Activated B cell treated with CpG ODN at 0.5 μM for 24 hours (primary cell): ENCODE results near the gene P3H4. TPM values are rescaled to one million over a fixed set of nuclear protein-coding genes. Genes with fewer than 3 reads are reported as not detected.
A peak's percentile ranks its signal among the peaks of the same experiment; 100 is the strongest.

ENCODE experiments used
- ATAC-seq: fragments of 200-7000 bp; cut with Tn5 transposase; one replicate; pipeline ENCODE4 v1.10.0; 2021; ENCODE audit warnings: low read depth, mild to moderate bottlenecking, moderate library complexity
- CTCF ChIA-PET: fragments of 350-600 bp; sonication (Branson Sonifier 250); formaldehyde crosslinking; loops from one replicate; lab custom pipeline; 2021; ENCODE audit warnings: antibody characterized with exemption; lab: Charles Lee
- POLR2A ChIA-PET: fragments of 350-600 bp; sonication (Branson Sonifier 250); formaldehyde crosslinking; loops from one replicate; lab custom pipeline; 2021; ENCODE audit warnings: antibody characterized with exemption; lab: Charles Lee
- DNase-seq: peaks from one replicate; pipeline ENCODE4 v3.0.0; 2022
- H3K27ac Mint-ChIP-seq: one replicate; pipeline ENCODE4 v1.8.0; 2020; ENCODE audit warnings: mixed read lengths
- H3K27me3 Mint-ChIP-seq: one replicate; pipeline ENCODE4 v1.8.0; 2021; ENCODE audit warnings: mixed read lengths
- H3K36me3 Mint-ChIP-seq: one replicate; pipeline ENCODE4 v1.8.0; 2021; ENCODE audit warnings: low read depth, mixed read lengths
- H3K4me1 Mint-ChIP-seq: one replicate; pipeline ENCODE4 v1.8.0; 2021; ENCODE audit warnings: mixed read lengths
- H3K4me3 Mint-ChIP-seq: one replicate; pipeline ENCODE4 v1.8.0; 2020; ENCODE audit warnings: mild to moderate bottlenecking, mixed read lengths
- H3K9me3 Mint-ChIP-seq: one replicate; pipeline ENCODE4 v1.8.0; 2020; ENCODE audit warnings: mixed read lengths
- intact Hi-C: fragments of 100-400 bp; cut with micrococcal nuclease; formaldehyde crosslinking; loops from one replicate; pipeline ENCODE4 v1.15.1; 2024
- total RNA-seq: library from RNA; stranded (reverse); gene quantifications from 2 replicates; pipeline ENCODE4 v1.2.3, GENCODE V29; 2022
- TF ChIP-seq, protein P1 (sequence below): fragments of 200-600 bp; IDR thresholded peaks from one replicate; pipeline ENCODE4 v1.8.0; 2022; ENCODE audit warnings: antibody characterized with exemption, mild to moderate bottlenecking

The P3H4 gene
- total RNA-seq, 1 donor from 2014 or later = 1.9 TPM

DNA sequence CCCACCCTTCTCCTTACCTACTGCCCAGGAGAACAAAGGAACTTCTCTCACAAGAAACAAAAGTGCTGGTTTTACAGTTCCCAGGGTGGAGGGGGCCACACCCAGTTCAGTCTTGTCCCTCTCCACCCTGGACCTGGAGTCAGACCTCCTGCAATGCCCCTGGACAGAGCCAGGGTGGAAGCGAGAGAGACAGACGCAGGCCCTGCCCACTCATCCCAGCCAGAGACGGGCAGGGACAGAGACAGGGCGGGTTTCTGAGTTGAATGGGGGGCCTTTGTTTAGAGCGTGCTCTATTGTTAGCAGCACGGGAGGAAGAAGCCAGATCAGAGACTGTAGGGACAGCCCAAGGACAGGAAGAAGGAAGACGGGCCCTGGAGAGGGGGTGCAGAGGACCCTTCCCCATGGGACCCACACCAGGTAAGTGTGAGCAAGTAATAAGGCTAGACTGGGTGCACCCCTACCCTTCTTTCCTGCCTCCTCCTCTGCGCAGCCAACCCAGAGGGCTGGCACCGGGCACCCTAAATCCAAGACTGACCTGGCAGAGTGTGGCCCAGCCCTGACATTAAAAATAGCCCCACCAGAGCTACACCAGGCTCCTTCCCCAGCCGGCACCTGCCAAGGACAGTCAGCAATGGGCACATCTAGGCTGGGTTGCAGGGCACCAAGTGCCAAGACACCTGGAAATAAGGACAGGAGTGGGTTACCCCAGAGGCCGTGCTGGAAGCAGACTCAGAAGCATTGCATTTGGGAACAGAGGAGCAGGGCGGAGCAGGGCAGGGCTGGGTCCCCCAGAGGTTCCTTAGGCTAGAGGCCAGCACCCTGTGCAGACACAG lies 36.1 kb downstream of the P3H4 start:
- DNase-seq (no peak), ATAC-seq (no peak)
- CTCF ChIA-PET = no interaction called here
- Mint-ChIP-seq H3K4me1 (peaks cover 32% of the 10 kb centered on the region), H3K27me3 (no peaks in the 10 kb centered on the region), H3K9me3 (no peaks in the 10 kb centered on the region), H3K4me3 (no peak overlapping the region), H3K27ac (no peak overlapping the region), H3K36me3 (peaks cover 13% of the 10 kb centered on the region)
- POLR2A ChIA-PET = no interaction called here
- TF ChIP-seq, protein P1, sequence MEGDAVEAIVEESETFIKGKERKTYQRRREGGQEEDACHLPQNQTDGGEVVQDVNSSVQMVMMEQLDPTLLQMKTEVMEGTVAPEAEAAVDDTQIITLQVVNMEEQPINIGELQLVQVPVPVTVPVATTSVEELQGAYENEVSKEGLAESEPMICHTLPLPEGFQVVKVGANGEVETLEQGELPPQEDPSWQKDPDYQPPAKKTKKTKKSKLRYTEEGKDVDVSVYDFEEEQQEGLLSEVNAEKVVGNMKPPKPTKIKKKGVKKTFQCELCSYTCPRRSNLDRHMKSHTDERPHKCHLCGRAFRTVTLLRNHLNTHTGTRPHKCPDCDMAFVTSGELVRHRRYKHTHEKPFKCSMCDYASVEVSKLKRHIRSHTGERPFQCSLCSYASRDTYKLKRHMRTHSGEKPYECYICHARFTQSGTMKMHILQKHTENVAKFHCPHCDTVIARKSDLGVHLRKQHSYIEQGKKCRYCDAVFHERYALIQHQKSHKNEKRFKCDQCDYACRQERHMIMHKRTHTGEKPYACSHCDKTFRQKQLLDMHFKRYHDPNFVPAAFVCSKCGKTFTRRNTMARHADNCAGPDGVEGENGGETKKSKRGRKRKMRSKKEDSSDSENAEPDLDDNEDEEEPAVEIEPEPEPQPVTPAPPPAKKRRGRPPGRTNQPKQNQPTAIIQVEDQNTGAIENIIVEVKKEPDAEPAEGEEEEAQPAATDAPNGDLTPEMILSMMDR = no peak
- intact Hi-C loops = no loop called here

DNA sequence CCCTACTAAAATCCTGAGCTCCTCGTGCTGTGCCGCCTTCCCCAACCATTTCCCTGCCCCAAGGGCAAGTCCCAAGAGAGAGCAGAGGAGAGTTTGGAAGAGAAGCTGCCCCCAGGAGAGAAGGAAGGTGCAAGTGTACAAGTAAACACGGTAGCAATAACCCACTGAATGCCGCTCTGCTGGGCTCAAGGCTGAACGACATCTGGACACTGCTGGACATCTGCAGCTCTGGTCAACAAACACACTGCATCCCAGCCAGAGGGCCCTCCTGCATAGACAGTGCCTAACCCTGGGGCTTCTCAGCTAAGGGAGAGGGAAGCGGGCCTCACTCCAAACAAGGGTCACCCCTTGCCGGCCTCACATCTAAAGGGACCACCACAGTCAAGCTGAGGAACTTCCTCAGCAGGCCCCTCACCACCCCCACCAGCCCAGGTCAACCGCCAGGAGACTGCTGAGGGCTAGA lies 38.0 kb downstream of the P3H4 start:
- Mint-ChIP-seq H3K36me3 (peaks cover 30% of the 10 kb centered on the region), H3K27me3 (no peaks in the 10 kb centered on the region), H3K27ac (no peak overlapping the region), H3K9me3 (no peaks in the 10 kb centered on the region), H3K4me1 (peaks cover 28% of the 10 kb centered on the region), H3K4me3 (no peak overlapping the region)
- ATAC-seq (no peak), DNase-seq (no peak)
- POLR2A ChIA-PET = interaction anchor here (1.2 to 1.4 kb wide), 2 partner anchors 9 to 27 kb away, joined by 3 read pairs; no protein-coding TSS in a partner anchor
- intact Hi-C loops = no loop called here
- CTCF ChIA-PET = interaction anchor here (1.2 kb wide), 1 partner anchor 37 kb away, joined by 3 read pairs; no protein-coding TSS in a partner anchor
- TF ChIP-seq, protein P1 = no peak

DNA sequence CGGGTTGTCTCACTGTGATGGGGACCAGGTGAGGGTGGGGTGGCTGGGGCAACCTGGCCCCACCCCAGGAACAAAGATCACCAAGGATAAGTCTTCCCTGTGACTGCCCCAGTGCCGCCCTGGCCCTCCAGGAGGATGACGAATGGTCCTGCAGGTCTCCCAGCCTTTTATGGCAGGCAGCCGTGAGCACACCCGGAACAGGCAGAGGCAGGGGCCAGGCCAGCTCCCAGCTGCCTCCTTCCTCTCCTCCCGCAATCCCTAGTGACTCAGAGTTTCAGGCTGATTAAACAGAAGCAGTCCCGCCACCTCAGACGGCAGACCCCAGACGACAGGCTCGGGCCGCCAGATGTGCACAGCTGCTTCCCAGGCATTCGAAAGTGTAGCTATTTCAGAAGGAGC lies 38.6 kb downstream of the P3H4 start:
- Mint-ChIP-seq H3K4me3 (no peak overlapping the region), H3K4me1 (peaks cover 24% of the 10 kb centered on the region), H3K36me3 (peaks cover 33% of the 10 kb centered on the region), H3K9me3 (no peaks in the 10 kb centered on the region), H3K27ac (peak overlapping the region; percentile 24), H3K27me3 (no peaks in the 10 kb centered on the region)
- no peak for ATAC-seq
- intact Hi-C loops = no loop called here
- no peak for DNase-seq
- POLR2A ChIA-PET = interaction anchor here (0.6 to 1.4 kb wide), 2 partner anchors 9 to 934 kb away, joined by 3 to 4 read pairs; no protein-coding TSS in a partner anchor
- CTCF ChIA-PET = no interaction called here
- TF ChIP-seq, protein P1 = no peak

DNA sequence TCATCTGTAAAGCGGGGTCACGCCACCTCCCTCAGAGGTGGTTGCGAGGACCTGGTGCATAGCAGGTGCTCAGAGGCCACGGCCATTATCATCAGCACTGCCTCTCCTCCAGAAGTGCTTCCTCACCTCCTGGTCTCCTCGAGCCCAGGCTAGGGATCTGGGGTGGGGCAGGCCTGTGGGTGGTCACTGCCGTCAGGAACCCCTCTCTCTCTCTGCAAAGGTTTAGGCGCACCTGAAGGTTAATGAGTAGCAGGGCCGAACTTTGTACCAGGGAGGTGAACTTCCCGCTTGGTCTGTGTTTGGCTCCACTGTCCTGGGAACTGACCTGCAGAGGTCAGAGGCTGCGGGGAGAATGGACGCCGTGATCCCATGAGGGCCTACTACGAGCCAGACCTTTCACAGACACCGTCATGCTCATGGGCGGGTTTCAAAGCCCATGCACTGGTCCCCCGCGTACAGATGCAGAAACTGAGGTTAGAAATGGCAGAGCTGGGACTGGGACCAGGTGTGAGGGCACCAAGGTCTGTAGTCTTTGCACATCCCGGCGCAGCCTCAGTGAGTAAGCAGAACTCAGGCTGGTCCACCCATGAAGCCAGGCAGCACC lies 39.1 kb downstream of the P3H4 start:
- Mint-ChIP-seq H3K4me3 (no peak overlapping the region), H3K27me3 (no peaks in the 10 kb centered on the region), H3K9me3 (no peaks in the 10 kb centered on the region), H3K36me3 (peaks cover 36% of the 10 kb centered on the region), H3K27ac (no peak overlapping the region), H3K4me1 (peaks cover 24% of the 10 kb centered on the region)
- intact Hi-C loops = no loop called here
- CTCF ChIA-PET = no interaction called here
- DNase-seq (no peak), ATAC-seq (no peak)
- TF ChIP-seq, protein P1 = no peak
- POLR2A ChIA-PET = interaction anchor here (0.6 kb wide), 1 partner anchor 934 kb away, joined by 4 read pairs; no protein-coding TSS in a partner anchor

DNA sequence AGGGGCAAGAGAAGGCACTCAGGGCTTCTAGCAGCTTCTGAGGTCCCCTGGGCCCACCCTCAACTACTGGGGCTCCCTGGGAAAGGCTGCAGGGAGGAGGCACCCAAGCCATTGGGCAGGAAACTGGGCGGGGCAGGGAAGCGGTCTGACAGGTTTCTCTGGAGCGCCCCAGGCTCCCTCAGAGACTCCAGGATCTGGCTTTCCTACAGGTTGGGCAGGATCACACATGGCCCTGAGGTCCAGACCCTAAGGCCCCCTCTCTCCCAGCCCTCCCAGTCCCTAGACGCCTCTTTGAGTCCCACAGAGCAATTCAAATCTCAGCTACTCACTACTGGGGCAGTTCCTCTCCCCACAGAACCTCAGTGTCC lies 39.5 kb downstream of the P3H4 start:
- Mint-ChIP-seq H3K27ac (no peak overlapping the region), H3K27me3 (no peaks in the 10 kb centered on the region), H3K4me1 (peaks cover 24% of the 10 kb centered on the region), H3K4me3 (no peak overlapping the region), H3K36me3 (peaks cover 40% of the 10 kb centered on the region), H3K9me3 (no peaks in the 10 kb centered on the region)
- CTCF ChIA-PET = no interaction called here
- TF ChIP-seq, protein P1 = no peak
- POLR2A ChIA-PET = no interaction called here
- intact Hi-C loops = no loop called here
- DNase-seq (no peak), ATAC-seq (no peak)
